ENCODE measurements around the gene RASA2. TPM values are rescaled to one million over a fixed set of nuclear protein-coding genes. Genes with fewer than 3 reads are reported as not detected.
A peak's percentile ranks its signal among the peaks of the same experiment; 100 is the strongest.

Gene RASA2
- total RNA-seq, 2 experiments from 2014 or later: 53.7 to 54.5 TPM

GRCh38 chr3:141646760-141647561 lies 160.1 kb downstream of the RASA2 start:
- no peak for DNase-seq
- ChIA-PET CTCF (interaction anchor here (1.5 to 1.6 kb wide), 3 partner anchors 70 to 192 kb away, joined by 3 to 7 read pairs (median 7); no protein-coding TSS in a partner anchor), POLR2A (no interaction called here)
- H3K4me3 Mint-ChIP-seq: no peak overlapping the region
- no peaks in the 10 kb centered on the region for H3K9me3 Mint-ChIP-seq
- H3K4me1 Mint-ChIP-seq: peaks cover 3% of the 10 kb centered on the region
- no peaks in the 10 kb centered on the region for H3K36me3 Mint-ChIP-seq (ENCODE audit: low read depth)
- no peak overlapping the region for H3K27ac Mint-ChIP-seq
- H3K27me3 Mint-ChIP-seq: peaks cover 4% of the 10 kb centered on the region

DNA sequence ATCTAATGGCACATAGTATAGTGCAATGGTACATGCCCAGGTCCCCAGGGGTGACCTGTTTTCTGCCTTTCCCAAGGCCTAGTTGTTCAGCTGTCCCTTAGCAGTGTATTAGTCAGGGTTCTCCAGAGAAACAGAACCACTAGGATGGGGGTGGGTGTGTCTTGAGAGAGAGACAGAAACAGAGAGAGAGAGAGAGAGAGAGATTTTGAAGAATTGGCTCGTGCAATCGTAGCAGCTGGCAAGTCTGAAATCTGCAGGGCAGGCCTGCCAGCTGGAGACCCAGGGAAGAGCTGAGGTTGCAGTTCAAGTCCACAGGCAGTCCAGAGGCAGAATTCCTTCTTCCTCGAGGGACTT lies 160.7 kb downstream of the RASA2 start:
- H3K27ac Mint-ChIP-seq: no peak overlapping the region
- no peaks in the 10 kb centered on the region for H3K36me3 Mint-ChIP-seq (ENCODE audit: low read depth)
- H3K27me3 Mint-ChIP-seq: peaks cover 4% of the 10 kb centered on the region
- no peaks in the 10 kb centered on the region for H3K9me3 Mint-ChIP-seq
- ChIA-PET CTCF (interaction anchor here (1.6 kb wide), 1 partner anchor 187 kb away, joined by 7 read pairs; no protein-coding TSS in a partner anchor), POLR2A (no interaction called here)
- DNase-seq: no peak
- no peak overlapping the region for H3K4me3 Mint-ChIP-seq
- H3K4me1 Mint-ChIP-seq: peaks cover 3% of the 10 kb centered on the region

- Mint-ChIP-seq H3K4me1 (peaks cover 3% of the 10 kb centered on the region), H3K36me3 (ENCODE audit: low read depth) (no peaks in the 10 kb centered on the region), H3K9me3 (no peaks in the 10 kb centered on the region), H3K27ac (no peak overlapping the region), H3K4me3 (no peak overlapping the region), H3K27me3 (peaks cover 4% of the 10 kb centered on the region)
- no peak for DNase-seq
- ChIA-PET POLR2A (no interaction called here), CTCF (interaction anchor here (1.6 to 1.8 kb wide), 2 partner anchors 188 kb away, joined by 7 to 8 read pairs; no protein-coding TSS in a partner anchor)
Measured at GRCh38 chr3:141648055-141648910, 161.5 kb downstream of the RASA2 start.

DNA sequence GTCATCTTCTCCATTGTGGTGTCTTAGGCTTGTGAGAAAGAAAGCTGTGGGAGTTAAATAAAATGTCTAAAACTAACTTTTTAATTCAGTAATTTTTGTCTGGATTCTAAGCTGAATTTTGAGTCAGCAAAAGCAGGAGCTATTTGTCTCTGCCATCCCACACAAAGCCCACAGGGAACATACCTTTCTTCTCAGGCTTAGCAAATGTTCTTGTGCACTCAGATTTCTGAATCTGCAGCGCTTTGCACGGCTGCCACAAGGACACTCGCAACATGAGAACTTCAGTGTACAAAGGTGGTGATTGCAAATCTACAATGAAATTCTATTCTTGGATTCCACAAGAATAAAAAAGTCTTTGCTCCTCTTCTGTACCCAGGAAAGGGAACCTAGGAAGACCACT lies 163.0 kb downstream of the RASA2 start:
- H3K36me3 Mint-ChIP-seq (ENCODE audit: low read depth): no peaks in the 10 kb centered on the region
- no peak for DNase-seq
- peaks cover 8% of the 10 kb centered on the region for H3K27me3 Mint-ChIP-seq
- H3K27ac Mint-ChIP-seq: no peak overlapping the region
- H3K9me3 Mint-ChIP-seq: no peaks in the 10 kb centered on the region
- CTCF ChIA-PET: interaction anchor here (1.8 kb wide), 1 partner anchor 189 kb away, joined by 8 read pairs; no protein-coding TSS in a partner anchor
- POLR2A ChIA-PET: no interaction called here
- peaks cover 3% of the 10 kb centered on the region for H3K4me1 Mint-ChIP-seq
- no peak overlapping the region for H3K4me3 Mint-ChIP-seq

DNA sequence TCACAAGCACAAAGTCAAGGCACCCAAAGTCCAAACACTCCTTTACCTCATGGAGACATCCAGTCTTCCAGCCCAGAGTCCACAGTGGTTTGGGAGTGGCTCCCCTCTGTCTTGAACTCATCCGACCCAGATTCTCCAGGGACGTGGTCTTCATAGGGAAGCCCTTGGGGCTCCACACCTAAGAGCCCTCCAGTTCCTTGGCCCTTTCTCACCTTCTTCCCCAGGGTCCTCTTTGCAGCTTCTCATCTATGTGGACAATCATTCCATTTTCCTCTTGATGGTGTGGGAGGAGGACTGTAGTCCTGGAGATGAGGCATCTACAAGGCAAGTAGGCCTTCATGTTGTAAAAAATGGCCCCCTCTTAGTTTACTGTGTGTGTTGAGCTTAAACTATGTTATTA lies 164.0 kb downstream of the RASA2 start:
- Mint-ChIP-seq H3K4me1 (peaks cover 3% of the 10 kb centered on the region), H3K27me3 (peaks cover 8% of the 10 kb centered on the region), H3K27ac (no peak overlapping the region), H3K36me3 (ENCODE audit: low read depth) (no peaks in the 10 kb centered on the region), H3K9me3 (no peaks in the 10 kb centered on the region), H3K4me3 (no peak overlapping the region)
- no peak for DNase-seq
- ChIA-PET CTCF (no interaction called here), POLR2A (no interaction called here)

DNA sequence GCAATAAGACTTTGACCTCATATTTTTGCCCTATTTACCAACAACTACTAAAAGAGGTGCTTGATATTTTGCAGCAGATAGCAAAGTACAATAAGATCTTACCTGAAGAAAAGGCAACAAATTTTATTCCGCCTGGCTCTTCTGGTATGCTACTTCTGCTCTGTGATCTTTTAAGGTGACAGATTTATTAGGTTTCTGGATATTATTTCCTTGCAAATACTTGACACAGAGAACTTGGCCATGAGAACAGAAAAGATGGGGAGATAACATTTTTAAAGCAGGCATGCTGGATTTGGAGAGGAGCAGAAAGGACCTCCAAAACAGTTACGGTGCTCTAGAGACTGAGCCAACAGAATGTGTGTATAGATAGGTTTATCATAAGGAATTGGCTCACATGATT lies 164.6 kb downstream of the RASA2 start:
- no peak for DNase-seq
- peaks cover 10% of the 10 kb centered on the region for H3K27me3 Mint-ChIP-seq
- CTCF ChIA-PET: no interaction called here
- H3K4me1 Mint-ChIP-seq: peaks cover 2% of the 10 kb centered on the region
- H3K9me3 Mint-ChIP-seq: no peaks in the 10 kb centered on the region
- H3K36me3 Mint-ChIP-seq (ENCODE audit: low read depth): no peaks in the 10 kb centered on the region
- H3K4me3 Mint-ChIP-seq: no peak overlapping the region
- POLR2A ChIA-PET: no interaction called here
- H3K27ac Mint-ChIP-seq: no peak overlapping the region

GRCh38 chr3:141652349-141652748 lies 165.5 kb downstream of the RASA2 start:
- no peaks in the 10 kb centered on the region for H3K36me3 Mint-ChIP-seq (ENCODE audit: low read depth)
- no peak for DNase-seq
- CTCF ChIA-PET: interaction anchor here (1.0 to 1.6 kb wide), 2 partner anchors 13 to 210 kb away, joined by 3 read pairs; no protein-coding TSS in a partner anchor
- peaks cover 20% of the 10 kb centered on the region for H3K27me3 Mint-ChIP-seq
- no peak overlapping the region for H3K4me3 Mint-ChIP-seq
- POLR2A ChIA-PET: no interaction called here
- H3K4me1 Mint-ChIP-seq: no peaks in the 10 kb centered on the region
- no peaks in the 10 kb centered on the region for H3K9me3 Mint-ChIP-seq
- no peak overlapping the region for H3K27ac Mint-ChIP-seq

- ChIA-PET POLR2A (no interaction called here), CTCF (no interaction called here)
- H3K9me3 Mint-ChIP-seq: peaks cover 3% of the 10 kb centered on the region
Measured at GRCh38 chr3:141653847-141654246, 167.0 kb downstream of the RASA2 start.

DNA sequence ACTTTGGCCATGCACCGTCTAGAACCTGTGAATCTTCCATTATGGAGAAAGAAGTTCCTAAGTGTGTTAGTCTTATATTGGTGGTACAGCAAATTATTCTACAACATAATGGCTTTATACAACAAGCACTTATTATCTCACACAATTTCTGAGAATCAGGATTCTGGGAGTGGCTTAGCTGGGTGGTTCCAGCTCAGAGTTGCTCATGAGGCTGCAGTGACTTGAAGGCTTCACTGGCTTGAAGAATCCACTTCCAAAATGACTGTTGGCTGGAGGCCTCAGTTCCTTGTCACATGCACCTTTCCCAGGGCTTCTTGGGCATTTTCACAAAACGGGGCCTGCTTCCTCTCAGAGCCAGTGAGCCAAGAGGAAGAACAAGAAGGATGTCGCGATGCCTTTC lies 169.0 kb downstream of the RASA2 start:
- no peaks in the 10 kb centered on the region for H3K36me3 Mint-ChIP-seq (ENCODE audit: low read depth)
- H3K9me3 Mint-ChIP-seq: peaks cover 3% of the 10 kb centered on the region
- H3K4me1 Mint-ChIP-seq: peaks cover 7% of the 10 kb centered on the region
- CTCF ChIA-PET: no interaction called here
- no peak overlapping the region for H3K4me3 Mint-ChIP-seq
- POLR2A ChIA-PET: no interaction called here
- H3K27ac Mint-ChIP-seq: no peak overlapping the region
- DNase-seq: no peak
- H3K27me3 Mint-ChIP-seq: peaks cover 47% of the 10 kb centered on the region

More at GRCh38 chr3:141653847-141654246, 167.0 kb downstream of the RASA2 start:
- Mint-ChIP-seq H3K27ac (no peak overlapping the region), H3K4me3 (no peak overlapping the region), H3K27me3 (peaks cover 33% of the 10 kb centered on the region), H3K4me1 (no peaks in the 10 kb centered on the region), H3K36me3 (ENCODE audit: low read depth) (no peaks in the 10 kb centered on the region)
- no peak for DNase-seq

- ChIA-PET CTCF (no interaction called here), POLR2A (no interaction called here)
- Mint-ChIP-seq H3K4me1 (peaks cover 7% of the 10 kb centered on the region), H3K27me3 (peaks cover 54% of the 10 kb centered on the region), H3K9me3 (peaks cover 3% of the 10 kb centered on the region), H3K4me3 (no peak overlapping the region), H3K27ac (no peak overlapping the region), H3K36me3 (ENCODE audit: low read depth) (no peaks in the 10 kb centered on the region)
- no peak for DNase-seq
Measured at GRCh38 chr3:141656771-141657170, 169.9 kb downstream of the RASA2 start.

GRCh38 chr3:141657516-141657915 lies 170.7 kb downstream of the RASA2 start:
- Mint-ChIP-seq H3K27me3 (peaks cover 62% of the 10 kb centered on the region), H3K4me1 (peaks cover 7% of the 10 kb centered on the region), H3K27ac (no peak overlapping the region), H3K4me3 (no peak overlapping the region), H3K36me3 (ENCODE audit: low read depth) (no peaks in the 10 kb centered on the region), H3K9me3 (peaks cover 3% of the 10 kb centered on the region)
- DNase-seq: no peak
- ChIA-PET CTCF (interaction anchor here (1.2 kb wide), 1 partner anchor 12 kb away, joined by 3 read pairs; no protein-coding TSS in a partner anchor), POLR2A (no interaction called here)

DNA sequence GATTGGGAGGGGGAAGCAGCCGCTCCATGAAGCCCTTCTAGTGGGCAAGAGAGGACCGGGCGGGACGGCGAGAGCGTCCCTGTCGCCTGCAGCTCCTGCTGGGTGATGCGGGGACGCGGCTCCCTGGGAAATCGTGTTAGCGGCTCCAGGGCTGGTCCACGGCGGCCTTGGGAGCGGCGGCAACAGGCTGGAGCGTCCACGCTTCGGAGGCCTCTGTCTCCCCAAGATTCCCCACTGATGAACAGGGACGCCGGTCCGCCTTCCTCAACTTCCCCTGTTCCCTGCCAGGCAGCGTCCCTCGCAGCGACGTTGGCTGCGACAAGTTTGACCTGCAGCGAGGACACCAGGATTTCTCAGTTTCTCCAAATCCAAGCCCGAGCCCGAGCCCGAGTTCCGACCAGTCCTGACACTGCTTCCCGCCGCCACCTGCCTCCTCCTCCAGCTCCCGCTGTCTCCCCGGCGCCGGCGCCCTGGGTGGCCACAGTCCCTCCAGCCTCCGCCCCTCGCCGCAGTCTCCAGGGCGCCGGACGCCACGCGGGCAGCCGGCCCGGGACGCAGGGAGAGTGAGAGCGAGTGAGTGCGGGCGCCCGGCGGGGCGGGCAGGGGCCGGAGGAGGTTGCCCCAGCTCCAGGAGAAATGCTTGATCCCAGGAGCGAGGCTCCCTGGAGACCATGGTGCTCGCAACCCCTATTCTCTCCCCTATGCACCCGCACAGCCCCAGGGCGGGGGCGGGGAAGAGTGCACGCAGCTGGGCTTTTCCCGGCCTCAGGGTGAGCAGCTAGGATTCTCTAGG lies 173.2 kb downstream of the RASA2 start:
- H3K9me3 Mint-ChIP-seq: peaks cover 3% of the 10 kb centered on the region
- H3K27me3 Mint-ChIP-seq: peaks cover 71% of the 10 kb centered on the region
- H3K4me3 Mint-ChIP-seq: peak overlapping the region; percentile 44
- no peak overlapping the region for H3K27ac Mint-ChIP-seq
- ChIA-PET CTCF (no interaction called here), POLR2A (no interaction called here)
- H3K4me1 Mint-ChIP-seq: peaks cover 7% of the 10 kb centered on the region
- DNase-seq: no peak
- no peaks in the 10 kb centered on the region for H3K36me3 Mint-ChIP-seq (ENCODE audit: low read depth)

- DNase-seq: no peak
- peaks cover 3% of the 10 kb centered on the region for H3K9me3 Mint-ChIP-seq
- peaks cover 7% of the 10 kb centered on the region for H3K4me1 Mint-ChIP-seq
- H3K27me3 Mint-ChIP-seq: peaks cover 71% of the 10 kb centered on the region
- no peak overlapping the region for H3K4me3 Mint-ChIP-seq
- no peaks in the 10 kb centered on the region for H3K36me3 Mint-ChIP-seq (ENCODE audit: low read depth)
- POLR2A ChIA-PET: no interaction called here
- CTCF ChIA-PET: no interaction called here
- H3K27ac Mint-ChIP-seq: no peak overlapping the region
Measured at GRCh38 chr3:141660614-141660947, 173.8 kb downstream of the RASA2 start.

Measured in activated CD4-positive, alpha-beta memory T cell treated with anti-CD3 and anti-CD28 coated beads, Interleukin-2, amount 10 ng/mL, durations not matched to agents 7 days and 5 days (primary cell).